Activated naive CD4-positive, alpha-beta T cell treated with anti-CD3 and anti-CD28 coated beads, Interleukin-2, amount 50 U/mL, for 72 hours (primary cell): ENCODE data around the gene PTPRE. TPM values are rescaled to one million over a fixed set of nuclear protein-coding genes. Genes with fewer than 3 reads are reported as not detected.

ENCODE experiments used
- ATAC-seq, 2 donors: fragments of 150-1000 bp; cut with Tn5 transposase; 2 replicates each; pipeline ENCODE4 v1.10.0; 2021; ENCODE audit warnings: mild to moderate bottlenecking in 2 of 2, moderate library complexity in 2 of 2
- DNase-seq, 2 donors: peaks; one replicate each; pipeline ENCODE4 v3.0.0; 2021 to 2022; ENCODE audit warnings: low spot score in 2 of 2
- H3K27ac Mint-ChIP-seq, 2 donors: one replicate each; pipeline ENCODE4 v1.8.0; 2022; ENCODE audit warnings: mild to moderate bottlenecking in 2 of 2, mixed read lengths in 2 of 2
- H3K36me3 Mint-ChIP-seq, 2 donors: one replicate each; pipeline ENCODE4 v1.8.0; 2022; ENCODE audit warnings: mixed read lengths in 2 of 2
- H3K9me3 Mint-ChIP-seq, 2 donors: one replicate each; pipeline ENCODE4 v1.8.0; 2022; ENCODE audit warnings: mixed read lengths in 2 of 2
- total RNA-seq, 2 donors: library from RNA; stranded (reverse); gene quantifications; one replicate each; pipeline ENCODE4 v1.2.3, GENCODE V29; 2022

PTPRE gene
- total RNA-seq, 2 donors from 2014 or later = 28.4 to 55.5 TPM

GRCh38 chr10:127915324-127915723 lies 8.4 kb downstream of the PTPRE start:
- ATAC-seq (no peak), DNase-seq (no peak)
- peaks cover 0 to 6% of the 10 kb centered on the region in 2 donors for H3K36me3 Mint-ChIP-seq

GRCh38 chr10:127916826-127917225 lies 9.9 kb downstream of the PTPRE start:
- Mint-ChIP-seq H3K9me3 (peaks cover 0 to 5% of the 10 kb centered on the region in 2 donors), H3K36me3 (peaks cover 0 to 6% of the 10 kb centered on the region in 2 donors), H3K27ac (no peak overlapping the region)
- DNase-seq (no peak), ATAC-seq (no peak)

More at GRCh38 chr10:127915324-127915723, 8.4 kb downstream of the PTPRE start:
- Mint-ChIP-seq H3K27ac (no peak overlapping the region), H3K9me3 (peaks cover 0 to 5% of the 10 kb centered on the region in 2 donors)

GRCh38 chr10:127918572-127918971 lies 11.7 kb downstream of the PTPRE start:
- no peak for DNase-seq
- Mint-ChIP-seq H3K27ac (no peak overlapping the region), H3K9me3 (peaks cover 0 to 5% of the 10 kb centered on the region in 2 donors), H3K36me3 (peaks cover 0 to 6% of the 10 kb centered on the region in 2 donors)
- no peak for ATAC-seq

- no peak for DNase-seq
- Mint-ChIP-seq H3K27ac (no peak overlapping the region), H3K36me3 (peaks cover 0 to 6% of the 10 kb centered on the region in 2 donors), H3K9me3 (peaks cover 0 to 5% of the 10 kb centered on the region in 2 donors)
- ATAC-seq = no peak
Measured at GRCh38 chr10:127919418-127920271, 12.7 kb downstream of the PTPRE start.

- peaks cover 0 to 5% of the 10 kb centered on the region in 2 donors for H3K9me3 Mint-ChIP-seq
- no peak overlapping the region for H3K27ac Mint-ChIP-seq
- ATAC-seq = peak in 1 of 2 donors; percentile 59
Measured at GRCh38 chr10:127920306-127921074, 13.6 kb downstream of the PTPRE start.

GRCh38 chr10:127921075-127921752 lies 14.3 kb downstream of the PTPRE start:
- DNase-seq = no peak

More at GRCh38 chr10:127920306-127921074, 13.6 kb downstream of the PTPRE start:
- H3K36me3 Mint-ChIP-seq = peaks cover 0 to 6% of the 10 kb centered on the region in 2 donors
- no peak for DNase-seq

GRCh38 chr10:127921753-127922145 lies 14.8 kb downstream of the PTPRE start:
- no peaks in the 10 kb centered on the region for H3K36me3 Mint-ChIP-seq

More at GRCh38 chr10:127921075-127921752, 14.3 kb downstream of the PTPRE start:
- ATAC-seq = no peak
- Mint-ChIP-seq H3K36me3 (peaks cover 0 to 3% of the 10 kb centered on the region in 2 donors), H3K9me3 (peaks cover 0 to 3% of the 10 kb centered on the region in 2 donors), H3K27ac (no peak overlapping the region)

GRCh38 chr10:127922206-127922605 lies 15.3 kb downstream of the PTPRE start:
- no peak for ATAC-seq
- peaks cover 0 to 3% of the 10 kb centered on the region in 2 donors for H3K9me3 Mint-ChIP-seq
- no peak for DNase-seq
- no peaks in the 10 kb centered on the region for H3K36me3 Mint-ChIP-seq
- no peak overlapping the region for H3K27ac Mint-ChIP-seq

More at GRCh38 chr10:127921753-127922145, 14.8 kb downstream of the PTPRE start:
- no peak for DNase-seq
- no peak for ATAC-seq
- Mint-ChIP-seq H3K9me3 (peaks cover 0 to 3% of the 10 kb centered on the region in 2 donors), H3K27ac (no peak overlapping the region)

- H3K36me3 Mint-ChIP-seq = no peaks in the 10 kb centered on the region
- DNase-seq (no peak), ATAC-seq (no peak)
- peaks cover 0 to 3% of the 10 kb centered on the region in 2 donors for H3K9me3 Mint-ChIP-seq
- H3K27ac Mint-ChIP-seq = peak overlapping the region in 1 of 2 donors; percentile 16
Measured at GRCh38 chr10:127922675-127923366, 15.9 kb downstream of the PTPRE start.

- Mint-ChIP-seq H3K36me3 (no peaks in the 10 kb centered on the region), H3K9me3 (peaks cover 0 to 3% of the 10 kb centered on the region in 2 donors), H3K27ac (no peak overlapping the region)
- ATAC-seq (no peak), DNase-seq (no peak)
Measured at GRCh38 chr10:127923646-127924045, 16.7 kb downstream of the PTPRE start.

- Mint-ChIP-seq H3K36me3 (no peaks in the 10 kb centered on the region), H3K27ac (no peak overlapping the region), H3K9me3 (peaks cover 0 to 3% of the 10 kb centered on the region in 2 donors)
- ATAC-seq (no peak), DNase-seq (no peak)
Measured at GRCh38 chr10:127925471-127926207, 18.7 kb downstream of the PTPRE start.

- DNase-seq = no peak
- no peak overlapping the region for H3K27ac Mint-ChIP-seq
- no peak for ATAC-seq
- peaks cover 0 to 3% of the 10 kb centered on the region in 2 donors for H3K9me3 Mint-ChIP-seq
- no peaks in the 10 kb centered on the region for H3K36me3 Mint-ChIP-seq
Measured at GRCh38 chr10:127926455-127926854, 19.6 kb downstream of the PTPRE start.

GRCh38 chr10:127928021-127928806 lies 21.3 kb downstream of the PTPRE start:
- Mint-ChIP-seq H3K36me3 (no peaks in the 10 kb centered on the region), H3K27ac (no peak overlapping the region), H3K9me3 (peaks cover 0 to 3% of the 10 kb centered on the region in 2 donors)
- DNase-seq (no peak), ATAC-seq (no peak)

- H3K27ac Mint-ChIP-seq = no peak overlapping the region
- DNase-seq (no peak), ATAC-seq (no peak)
- no peaks in the 10 kb centered on the region for H3K9me3 Mint-ChIP-seq
- no peaks in the 10 kb centered on the region for H3K36me3 Mint-ChIP-seq
Measured at GRCh38 chr10:127932521-127933270, 25.8 kb downstream of the PTPRE start.
